Upper lobe of right lung (tissue), 1 donor: ENCODE data around the gene CNGA1. TPM values are rescaled to one million over a fixed set of nuclear protein-coding genes. Genes with fewer than 3 reads are reported as not detected.
"Not testable (repeated sequence)": the region's sequence is repeated elsewhere in the genome, so short reads cannot be mapped to it uniquely, and the experiment has no call there.

Experiments
- ATAC-seq: fragments of 200-7000 bp; cut with Tn5 transposase; one replicate; pipeline ENCODE4 v1.9.1; 2020; ENCODE audit warnings: mild to moderate bottlenecking, moderate library complexity
- DNase-seq: peaks from one replicate; pipeline ENCODE4 v3.0.0-alpha.2; 2020
- H3K27ac ChIP-seq: fragments of 200-600 bp; one replicate; pipeline ENCODE4 v1.8.0; 2022
- H3K27me3 ChIP-seq: fragments of 200-600 bp; one replicate; pipeline ENCODE4 v1.8.0; 2022; ENCODE audit warnings: mild to moderate bottlenecking
- H3K36me3 ChIP-seq: fragments of 200-600 bp; one replicate; pipeline ENCODE4 v1.8.0; 2022
- H3K4me1 ChIP-seq: fragments of 200-600 bp; one replicate; pipeline ENCODE4 v1.8.0; 2022
- H3K4me3 ChIP-seq: fragments of 200-600 bp; one replicate; pipeline ENCODE4 v1.8.0; 2022; ENCODE audit warnings: mild to moderate bottlenecking
- H3K9me3 ChIP-seq: fragments of 200-600 bp; one replicate; pipeline ENCODE4 v1.8.0; 2022
- intact Hi-C: fragments of 100-400 bp; cut with DNase I; formaldehyde crosslinking; loops from one replicate; pipeline ENCODE4 v1.11.0; 2022
- total RNA-seq: library from RNA; stranded (reverse); fragmentation: NEBNext Ultra II Directional; extraction: Animal tissue kit (Norgen Biotek cat#: 25700); gene quantifications from one replicate; pipeline ENCODE4 v1.2.1, GENCODE V29; 2021
- TF ChIP-seq, protein P1 (sequence below): fragments of 200-600 bp; IDR thresholded peaks from one replicate; pipeline ENCODE4 v1.8.0; 2022; ENCODE audit warnings: antibody characterized with exemption
- donor health status: DM: no; HTN: yes; CAD: no; lungs with severe emphysema.

Gene CNGA1
- total RNA-seq, 1 donor from 2014 or later, result not detected

DNA sequence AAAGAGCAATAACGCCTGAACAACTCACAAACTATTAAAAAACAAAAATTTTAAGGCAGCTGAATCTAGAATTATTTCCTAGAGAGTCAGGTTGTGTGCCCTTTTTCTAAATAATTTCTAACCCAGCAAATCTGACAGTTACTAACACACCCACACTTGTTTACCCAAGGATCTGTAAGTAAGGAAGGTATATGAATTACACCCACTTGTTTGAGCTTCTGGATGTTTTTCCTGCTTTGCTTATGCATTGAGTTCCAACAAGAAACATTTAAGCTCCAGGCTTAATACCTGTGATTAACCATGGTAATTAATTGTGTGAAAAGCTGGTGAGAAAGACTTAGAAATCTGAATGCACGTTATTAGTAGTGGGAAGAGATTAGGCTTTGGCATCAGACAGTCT is 1.6 kb upstream of the CNGA1 start:
- Histone ChIP-seq H3K36me3 (no peaks in the 10 kb centered on the region), H3K27me3 (peaks cover 20% of the 10 kb centered on the region), H3K9me3 (no peaks in the 10 kb centered on the region), H3K4me1 (peaks cover 8% of the 10 kb centered on the region), H3K27ac (no peak overlapping the region), H3K4me3 (no peak overlapping the region)
- DNase-seq (no peak), ATAC-seq (no peak)
- TF ChIP-seq, protein P1, sequence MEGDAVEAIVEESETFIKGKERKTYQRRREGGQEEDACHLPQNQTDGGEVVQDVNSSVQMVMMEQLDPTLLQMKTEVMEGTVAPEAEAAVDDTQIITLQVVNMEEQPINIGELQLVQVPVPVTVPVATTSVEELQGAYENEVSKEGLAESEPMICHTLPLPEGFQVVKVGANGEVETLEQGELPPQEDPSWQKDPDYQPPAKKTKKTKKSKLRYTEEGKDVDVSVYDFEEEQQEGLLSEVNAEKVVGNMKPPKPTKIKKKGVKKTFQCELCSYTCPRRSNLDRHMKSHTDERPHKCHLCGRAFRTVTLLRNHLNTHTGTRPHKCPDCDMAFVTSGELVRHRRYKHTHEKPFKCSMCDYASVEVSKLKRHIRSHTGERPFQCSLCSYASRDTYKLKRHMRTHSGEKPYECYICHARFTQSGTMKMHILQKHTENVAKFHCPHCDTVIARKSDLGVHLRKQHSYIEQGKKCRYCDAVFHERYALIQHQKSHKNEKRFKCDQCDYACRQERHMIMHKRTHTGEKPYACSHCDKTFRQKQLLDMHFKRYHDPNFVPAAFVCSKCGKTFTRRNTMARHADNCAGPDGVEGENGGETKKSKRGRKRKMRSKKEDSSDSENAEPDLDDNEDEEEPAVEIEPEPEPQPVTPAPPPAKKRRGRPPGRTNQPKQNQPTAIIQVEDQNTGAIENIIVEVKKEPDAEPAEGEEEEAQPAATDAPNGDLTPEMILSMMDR, result no peak
- intact Hi-C loops, result no loop called here

DNA sequence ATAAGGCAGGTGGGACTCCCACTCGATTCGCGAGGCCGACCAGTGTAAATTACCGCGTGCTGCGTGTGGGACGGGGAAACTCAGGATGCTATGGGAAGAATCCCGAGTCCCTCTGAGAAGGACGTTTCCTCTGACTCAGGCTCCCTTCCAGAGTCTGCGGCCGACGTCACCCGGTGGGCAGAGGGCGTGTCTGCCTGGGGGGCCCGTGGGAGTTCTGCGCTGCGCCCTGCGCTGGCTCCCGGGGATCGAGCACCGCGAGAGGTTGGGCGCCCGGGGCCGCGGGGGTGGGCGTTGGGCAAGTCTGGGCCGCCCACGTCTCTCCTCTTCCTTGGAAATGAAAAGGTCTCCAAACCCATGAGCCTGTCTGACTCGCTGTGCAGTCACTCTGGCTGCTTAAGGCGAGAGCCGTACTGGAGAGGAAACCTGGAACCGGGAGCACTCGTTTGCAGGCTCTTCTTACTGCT is 659 bp upstream of the CNGA1 start:
- intact Hi-C loops, result no loop called here
- Histone ChIP-seq H3K4me3 (peak overlapping the region; percentile 70), H3K27me3 (peaks cover 20% of the 10 kb centered on the region), H3K36me3 (no peaks in the 10 kb centered on the region), H3K27ac (no peak overlapping the region), H3K4me1 (peaks cover 8% of the 10 kb centered on the region), H3K9me3 (no peaks in the 10 kb centered on the region)
- ATAC-seq (peak; percentile 68), DNase-seq (peak; percentile 78)
- TF ChIP-seq, protein P1, result no peak

DNA sequence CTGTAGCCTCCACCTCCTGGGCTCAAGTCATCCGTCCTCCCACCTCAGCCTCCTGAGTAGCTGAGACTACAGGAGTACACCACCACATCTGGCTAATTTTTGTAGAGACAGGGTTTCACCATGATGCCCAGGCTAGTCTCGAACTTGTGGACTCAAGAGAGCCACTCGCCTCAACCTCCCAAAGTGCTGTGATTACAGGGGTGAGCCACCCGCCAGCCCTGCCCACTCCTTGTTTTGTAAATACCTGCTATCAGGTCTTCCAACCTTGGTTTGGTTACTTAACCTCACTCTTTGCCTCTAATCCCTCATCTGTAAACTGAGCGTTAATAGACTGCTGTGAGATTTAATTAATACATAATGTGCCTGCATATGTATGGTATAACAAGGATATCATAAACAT is 803 bp downstream of the CNGA1 start:
- ATAC-seq (no peak), DNase-seq (no peak)
- Histone ChIP-seq H3K9me3 (no peaks in the 10 kb centered on the region), H3K4me3 (peak overlapping the region; percentile 70), H3K36me3 (no peaks in the 10 kb centered on the region), H3K27ac (no peak overlapping the region), H3K4me1 (peaks cover 8% of the 10 kb centered on the region), H3K27me3 (peaks cover 20% of the 10 kb centered on the region)
- intact Hi-C loops, result no loop called here
- TF ChIP-seq, protein P1, result no peak

DNA sequence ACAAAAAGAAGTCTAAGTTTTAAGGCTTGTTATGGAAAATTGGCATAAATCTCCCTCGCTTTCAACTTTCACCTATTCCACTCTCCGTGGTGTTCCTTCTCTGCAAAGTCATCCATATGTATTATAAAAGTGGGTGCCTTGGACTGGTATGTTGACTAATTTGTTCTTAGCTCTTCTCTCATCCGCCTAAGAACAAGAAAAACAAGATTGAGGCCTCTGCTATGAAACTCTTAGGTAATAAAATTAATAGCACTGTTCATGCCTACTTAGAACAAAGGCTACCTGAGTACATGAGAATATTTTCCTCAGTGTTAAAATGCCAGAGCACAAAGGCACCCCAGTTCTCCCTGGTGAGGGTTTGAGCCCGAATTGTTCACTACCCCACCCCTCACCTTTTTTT is 1.3 kb downstream of the CNGA1 start:
- no peak for ATAC-seq
- H3K27ac ChIP-seq, result no peak overlapping the region

DNA sequence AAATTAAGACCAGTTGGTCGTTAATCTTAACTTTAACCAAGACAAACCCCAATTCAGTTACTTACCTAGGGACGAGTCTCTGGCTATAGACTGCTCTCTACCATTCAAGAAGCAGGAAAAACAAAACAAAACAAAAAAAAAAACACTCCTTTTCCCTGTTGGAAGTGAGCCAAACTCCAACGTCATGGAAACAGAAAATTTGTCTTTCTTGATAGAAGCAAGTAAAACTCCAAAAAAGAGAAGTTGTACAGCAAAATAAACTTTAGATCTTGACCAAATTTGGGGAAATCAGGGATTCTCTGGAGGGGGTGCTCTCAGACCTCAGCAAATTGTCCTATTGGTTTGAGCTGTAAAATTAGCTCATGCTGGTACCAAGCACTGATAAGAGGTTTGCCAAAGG is 3.7 kb downstream of the CNGA1 start:
- no peaks in the 10 kb centered on the region for H3K9me3 ChIP-seq
- ATAC-seq (no peak), DNase-seq (no peak)
- H3K27me3 ChIP-seq, result peaks cover 20% of the 10 kb centered on the region
- H3K36me3 ChIP-seq, result no peaks in the 10 kb centered on the region
- H3K4me3 ChIP-seq, result no peak overlapping the region
- TF ChIP-seq, protein P1, result no peak
- no peak overlapping the region for H3K27ac ChIP-seq
- intact Hi-C loops, result no loop called here
- H3K4me1 ChIP-seq, result peaks cover 8% of the 10 kb centered on the region

More for the DNA sequence above, 1.3 kb downstream of the CNGA1 start:
- Histone ChIP-seq H3K27me3 (peaks cover 20% of the 10 kb centered on the region), H3K4me3 (no peak overlapping the region), H3K9me3 (no peaks in the 10 kb centered on the region), H3K4me1 (peaks cover 8% of the 10 kb centered on the region), H3K36me3 (no peaks in the 10 kb centered on the region)
- intact Hi-C loops, result no loop called here
- DNase-seq, result no peak
- TF ChIP-seq, protein P1, result no peak

DNA sequence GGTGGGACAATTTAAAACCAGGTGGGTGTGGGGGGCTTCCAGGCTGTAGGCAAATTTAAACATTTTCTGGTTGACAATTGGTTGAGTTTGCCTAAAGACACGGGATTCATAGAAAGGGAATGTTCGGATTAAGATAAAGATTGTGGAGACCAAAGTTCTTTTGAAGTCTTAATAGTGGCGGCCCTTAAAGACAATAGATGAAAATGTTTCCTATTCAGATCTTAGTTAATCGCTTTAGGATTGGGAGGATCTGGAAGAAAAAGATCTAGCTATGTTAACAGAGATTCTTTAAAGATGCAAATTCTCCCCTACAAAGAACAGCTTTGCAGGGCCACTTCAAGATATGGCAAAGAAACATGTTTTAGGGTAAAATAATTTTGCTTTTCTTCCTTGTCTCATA is 4.8 kb downstream of the CNGA1 start:
- DNase-seq (no peak), ATAC-seq (no peak)
- peaks cover 3% of the 10 kb centered on the region for H3K4me1 ChIP-seq
- intact Hi-C loops, result no loop called here
- H3K36me3 ChIP-seq, result no peaks in the 10 kb centered on the region
- no peak overlapping the region for H3K27ac ChIP-seq
- H3K27me3 ChIP-seq, result peaks cover 12% of the 10 kb centered on the region
- no peak overlapping the region for H3K4me3 ChIP-seq
- H3K9me3 ChIP-seq, result no peaks in the 10 kb centered on the region
- TF ChIP-seq, protein P1, result no peak

DNA sequence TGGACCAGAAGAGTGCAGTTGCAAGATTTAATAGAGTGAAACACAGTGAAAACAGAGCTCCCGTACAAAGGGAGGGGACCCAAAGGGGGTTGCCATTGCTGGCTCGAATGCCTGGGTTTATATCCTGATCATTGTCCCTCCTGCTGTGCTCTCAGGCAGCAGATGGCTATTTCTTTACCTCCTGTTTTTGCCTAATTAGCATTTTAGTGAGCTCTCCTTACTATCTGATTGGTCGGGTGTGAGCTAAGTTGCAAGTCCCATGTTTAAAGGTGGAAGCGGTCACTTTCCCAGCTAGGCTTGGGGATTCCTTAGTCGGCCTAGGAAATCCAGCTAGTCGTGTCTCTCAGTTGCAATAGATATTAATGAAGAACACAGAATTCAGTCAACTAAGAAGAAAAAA is 5.6 kb downstream of the CNGA1 start:
- DNase-seq, ATAC-seq, H3K27me3 ChIP-seq, H3K27ac ChIP-seq, H3K36me3 ChIP-seq, H3K4me3 ChIP-seq, H3K9me3 ChIP-seq, H3K4me1 ChIP-seq, intact Hi-C loops: not testable (repeated sequence)
